ENCODE data around the gene SETD4. TPM values are rescaled to one million over a fixed set of nuclear protein-coding genes. Genes with fewer than 3 reads are reported as not detected.

The SETD4 gene
- total and polyA plus RNA-seq, 2 donors (not counting 3 experiments of a cell fraction or from before 2014, with no cell fraction given) = 13.0 to 25.1 TPM

DNA sequence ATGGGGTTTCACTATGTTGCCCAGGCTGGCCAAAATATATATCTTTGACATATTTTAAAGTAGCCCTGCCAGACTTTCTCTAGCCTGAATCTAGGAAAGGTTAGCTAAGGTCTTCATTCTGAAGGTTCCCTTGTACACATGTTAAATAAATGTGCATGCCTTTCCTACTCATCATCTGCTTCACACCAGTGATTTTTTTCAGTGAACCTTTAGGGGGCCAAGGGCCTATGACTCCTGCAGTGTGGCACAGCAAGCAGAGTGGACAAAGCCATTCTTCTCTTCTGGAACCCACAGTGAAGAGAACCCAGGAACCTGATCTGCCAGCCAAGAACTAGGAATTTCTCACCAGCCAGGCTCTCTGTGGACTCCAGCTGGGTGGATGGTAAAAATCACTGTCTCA is 32.4 kb upstream of the SETD4 start:
- H3K9ac ChIP-seq (replicated peaks; ENCODE audit: extremely low read depth, insufficient read depth, low read length) = no peak overlapping the region
- intact Hi-C loops (cut with micrococcal nuclease) = no loop called here
- dilution Hi-C loops (cut with MboI; ENCODE audit: extremely low pct_ligation_motif_present, low sequenced_read_pairs) = no loop called here

DNA sequence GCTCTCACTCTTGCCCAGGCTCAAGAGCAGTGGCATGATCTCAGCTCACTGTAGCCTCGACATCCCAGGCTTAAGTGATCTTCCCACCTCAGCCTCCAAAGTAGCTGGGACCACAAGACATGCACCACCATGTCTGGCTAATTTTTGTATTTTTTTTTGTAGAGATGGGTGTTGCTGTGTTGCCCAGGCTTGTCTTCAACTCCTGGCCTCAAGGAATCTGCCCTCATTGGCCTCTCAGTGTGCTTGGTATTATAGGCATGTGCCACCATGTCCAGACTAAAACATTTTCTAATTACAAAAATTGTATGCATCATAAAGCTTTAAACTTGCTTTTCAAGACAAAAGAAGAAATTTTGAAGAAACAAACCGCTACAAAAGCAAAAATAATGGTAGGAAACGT is 29.6 kb upstream of the SETD4 start:
- Histone ChIP-seq H3K4me1 (ENCODE audit: control insufficient read depth, extremely low read depth, insufficient read depth, low read length) (no peaks in the 10 kb centered on the region), H3K9ac (replicated peaks; ENCODE audit: extremely low read depth, insufficient read depth, low read length) (no peak overlapping the region), H3K4me3 (replicated peaks in 1 of 3; ENCODE audit: insufficient read depth in 1 of 3, low read depth in 1 of 3, low read length in 3 of 3) (no peak overlapping the region), H3K9me3 (replicated peaks; ENCODE audit: control insufficient read depth, insufficient read depth, low read length) (peaks cover 5% of the 10 kb centered on the region), H3K79me2 (ENCODE audit: control insufficient read depth, insufficient read depth, low read length) (no peaks in the 10 kb centered on the region), H4K20me1 (replicated peaks; ENCODE audit: control insufficient read depth, extremely low read depth, insufficient read depth, low read length) (no peaks in the 10 kb centered on the region), H3K27ac (ENCODE audit: insufficient read depth, low read depth, low read length) (no peak overlapping the region), H3K4me2 (ENCODE audit: insufficient read depth, low read length) (no peak overlapping the region), H2AFZ (ENCODE audit: low read depth, low read length) (no peak overlapping the region), H3K9me1 (replicated peaks; ENCODE audit: control insufficient read depth, extremely low read depth, insufficient read depth, low read length) (no peaks in the 10 kb centered on the region), H3K36me3 (ENCODE audit: control insufficient read depth in 2 of 2, extremely low read depth in 1 of 2, insufficient read depth in 2 of 2, low read length in 2 of 2) (no peaks in the 10 kb centered on the region), H3K27me3 (ENCODE audit: control insufficient read depth in 2 of 2, insufficient read depth in 2 of 2, low read length in 2 of 2) (peaks cover 4 to 5% of the 10 kb centered on the region in 2 experiments)
- intact Hi-C loops (cut with micrococcal nuclease) = no loop called here
- POLR2A ChIA-PET = no interaction called here
- CTCF ChIA-PET = interaction anchor here (1.0 kb wide), 1 partner anchor 15 kb away, joined by 3 read pairs; no protein-coding TSS in a partner anchor
- no peak for DNase-seq (ENCODE audit: low read depth, low spot score)
- BruUV-seq (replicated peaks) = no TSS peak
- no peak for FAIRE-seq
- TF ChIP-seq MYC (IDR thresholded peaks at IDR 0.05; ENCODE audit: low read depth, low read length) (no peak), EZH2 (IDR thresholded peaks at IDR 0.05; ENCODE audit: borderline replicate concordance, low read depth, low read length, severe bottlenecking) (no peak), JUN (IDR thresholded peaks at IDR 0.05; ENCODE audit: borderline replicate concordance, insufficient read depth, insufficient read length, low read depth) (no peak)
- TF ChIP-seq, protein P1, sequence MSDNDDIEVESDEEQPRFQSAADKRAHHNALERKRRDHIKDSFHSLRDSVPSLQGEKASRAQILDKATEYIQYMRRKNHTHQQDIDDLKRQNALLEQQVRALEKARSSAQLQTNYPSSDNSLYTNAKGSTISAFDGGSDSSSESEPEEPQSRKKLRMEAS (IDR thresholded peaks at IDR 0.05; ENCODE audit: insufficient read depth, insufficient read length) = no peak
- dilution Hi-C loops (cut with MboI; ENCODE audit: extremely low pct_ligation_motif_present, low sequenced_read_pairs) = no loop called here

More for the DNA sequence above, 32.4 kb upstream of the SETD4 start:
- Histone ChIP-seq H2AFZ (ENCODE audit: low read depth, low read length) (no peak overlapping the region), H3K79me2 (ENCODE audit: control insufficient read depth, insufficient read depth, low read length) (no peaks in the 10 kb centered on the region), H3K4me3 (replicated peaks in 1 of 3; ENCODE audit: insufficient read depth in 1 of 3, low read depth in 1 of 3, low read length in 3 of 3) (no peak overlapping the region), H3K4me1 (ENCODE audit: control insufficient read depth, extremely low read depth, insufficient read depth, low read length) (peaks cover under 1% of the 10 kb centered on the region), H4K20me1 (replicated peaks; ENCODE audit: control insufficient read depth, extremely low read depth, insufficient read depth, low read length) (no peaks in the 10 kb centered on the region), H3K4me2 (ENCODE audit: insufficient read depth, low read length) (no peak overlapping the region), H3K27me3 (ENCODE audit: control insufficient read depth in 2 of 2, insufficient read depth in 2 of 2, low read length in 2 of 2) (peaks cover 5 to 9% of the 10 kb centered on the region in 2 experiments), H3K9me3 (replicated peaks; ENCODE audit: control insufficient read depth, insufficient read depth, low read length) (peaks cover 5% of the 10 kb centered on the region), H3K27ac (ENCODE audit: insufficient read depth, low read depth, low read length) (no peak overlapping the region), H3K36me3 (ENCODE audit: control insufficient read depth in 2 of 2, extremely low read depth in 1 of 2, insufficient read depth in 2 of 2, low read length in 2 of 2) (no peaks in the 10 kb centered on the region), H3K9me1 (replicated peaks; ENCODE audit: control insufficient read depth, extremely low read depth, insufficient read depth, low read length) (no peaks in the 10 kb centered on the region)
- FAIRE-seq (no peak), DNase-seq (ENCODE audit: low read depth, low spot score) (no peak)
- ChIA-PET POLR2A (no interaction called here), CTCF (no interaction called here)
- BruUV-seq (replicated peaks) = no TSS peak
- no peak for TF ChIP-seq MYC (IDR thresholded peaks at IDR 0.05; ENCODE audit: low read depth, low read length)
- TF ChIP-seq, protein P1 (IDR thresholded peaks at IDR 0.05; ENCODE audit: insufficient read depth, insufficient read length) = no peak
- TF ChIP-seq GATA2 (IDR thresholded peaks at IDR 0.05; ENCODE audit: insufficient read depth, insufficient read length, low read depth, low read length) = no peak

Measured in endothelial cell of umbilical vein (primary cell).